ENCODE data around the gene WDR76. TPM values are rescaled to one million over a fixed set of nuclear protein-coding genes. Genes with fewer than 3 reads are reported as not detected.
"Not testable (repeated sequence)": the region's sequence is repeated elsewhere in the genome, so short reads cannot be mapped to it uniquely, and the experiment has no call there.

Gene WDR76
- total RNA-seq, 4 donors from 2014 or later, result 5.1 to 12.0 (median 8.2) TPM

DNA sequence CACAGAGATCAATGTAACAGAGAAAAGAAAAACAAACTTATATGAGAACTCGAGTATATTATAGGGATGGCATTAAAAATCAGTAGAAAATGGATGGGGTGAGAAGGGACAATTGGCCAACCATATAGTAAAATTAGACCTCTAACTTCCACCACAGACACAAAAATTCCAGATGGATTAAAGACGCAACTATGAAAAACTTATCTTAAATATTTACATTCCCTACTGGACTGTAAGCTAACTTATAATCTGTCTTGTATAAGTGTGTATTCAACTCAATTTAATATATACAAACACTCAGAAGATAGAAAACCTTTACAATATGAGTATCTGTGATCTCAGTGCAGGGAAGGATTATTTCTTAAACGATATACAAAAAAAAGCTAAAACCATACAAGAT is 5.3 kb upstream of the WDR76 start:
- H3K4me1 ChIP-seq, result peaks cover 23 to 52% (median 44%) of the 10 kb centered on the region in 4 donors
- H3K27me3 ChIP-seq, result no peaks in the 10 kb centered on the region
- TF ChIP-seq CTCF (IDR thresholded peaks at IDR 0.05) (no peak), POLR2AphosphoS5 (IDR thresholded peaks at IDR 0.05) (no peak), POLR2A (IDR thresholded peaks at IDR 0.05; ENCODE audit: low read depth) (no peak), EP300 (IDR thresholded peaks at IDR 0.05) (no peak)
- intact Hi-C loops (cut with DNase I), result no loop called here
- H3K9me3 ChIP-seq, result no peaks in the 10 kb centered on the region
- WGBS, result 29% methylated on average over 3 of the region's 3 CpGs
- peak overlapping the region in 1 of 4 donors; percentile 3 for H3K4me3 ChIP-seq
- DNase-seq (ENCODE audit: extremely low spot score), result no peak
- H3K36me3 ChIP-seq, result peaks cover 0 to 18% (median 14%) of the 10 kb centered on the region in 4 donors
- H3K27ac ChIP-seq (replicated peaks in 1 of 4), result peak overlapping the region in 1 of 4 donors; percentile 37

GRCh38 chr15:43824302-43825246 is 2.2 kb upstream of the WDR76 start, which contains the start of gene MFAP1:
Gene MFAP1, minus strand, starts transcription at chr15:43824690. Its CDS starts 121 bp downstream, at chr15:43824569.
- peak within 1 kb of the TSS; percentile 65 to 86 (median 77) for H3K4me3 ChIP-seq
- no peaks in the 10 kb centered on the region for H3K36me3 ChIP-seq
- no peaks in the 10 kb centered on the region for H3K9me3 ChIP-seq
- TF ChIP-seq POLR2A (IDR thresholded peaks at IDR 0.05; ENCODE audit: low read depth) (peak; percentile 53), EP300 (IDR thresholded peaks at IDR 0.05) (no peak), POLR2AphosphoS5 (IDR thresholded peaks at IDR 0.05) (peak; percentile 99), CTCF (IDR thresholded peaks at IDR 0.05) (peak in 1 of 3 experiments; percentile 19)
- H3K27me3 ChIP-seq, result no peaks in the 10 kb centered on the region
- DNase-seq (ENCODE audit: extremely low spot score), result peak; percentile 97
- H3K4me1 ChIP-seq, result peaks cover 28 to 71% (median 62%) of the 10 kb centered on the region in 4 donors
- peak within 1 kb of the TSS; percentile 87 to 92 (median 90) for H3K27ac ChIP-seq (replicated peaks in 1 of 4)
- 10% methylated on average over 44 of the region's 46 CpGs for WGBS
- intact Hi-C loops (cut with DNase I), result no loop called here

DNA sequence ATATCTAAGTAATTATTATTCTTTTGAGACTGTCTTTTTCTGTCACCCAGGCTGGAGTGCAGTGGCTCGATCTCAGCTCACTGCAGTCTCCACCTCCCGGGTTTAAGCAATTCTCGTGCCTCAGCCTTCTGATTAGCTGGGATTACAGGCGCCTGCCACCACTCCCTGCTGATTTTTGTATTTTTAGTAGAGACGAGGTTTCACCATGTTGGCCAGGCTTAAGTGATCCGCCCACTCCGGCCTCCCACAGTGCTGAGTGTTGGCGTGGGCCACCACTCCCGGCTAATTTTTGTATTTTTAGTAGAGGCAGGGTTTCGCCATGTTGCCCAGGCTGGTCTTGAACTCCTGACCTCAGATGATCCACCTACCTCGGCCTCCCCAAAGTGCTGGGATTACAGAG is 1.5 kb upstream of the WDR76 start:
- H3K36me3 ChIP-seq; H3K27ac ChIP-seq (replicated peaks in 1 of 4); H3K27me3 ChIP-seq; H3K4me3 ChIP-seq; H3K9me3 ChIP-seq; DNase-seq (ENCODE audit: extremely low spot score); intact Hi-C loops (cut with DNase I): not testable (repeated sequence)
- H3K4me1 ChIP-seq, result peaks cover 28 to 71% (median 60%) of the 10 kb centered on the region in 4 donors
- 91% methylated on average over 11 of the region's 11 CpGs for WGBS

GRCh38 chr15:43826029-43826507 is 734 bp upstream of the WDR76 start:
- no peak for DNase-seq (ENCODE audit: extremely low spot score)
- H3K27ac ChIP-seq (replicated peaks in 1 of 4), result peak overlapping the region; percentile 82 to 84 (median 83)
- H3K36me3 ChIP-seq, result no peaks in the 10 kb centered on the region
- intact Hi-C loops (cut with DNase I), result no loop called here
- peak overlapping the region; percentile 51 to 66 (median 62) for H3K4me3 ChIP-seq
- 95% methylated on average over 11 of the region's 11 CpGs for WGBS
- no peak for TF ChIP-seq POLR2A (IDR thresholded peaks at IDR 0.05; ENCODE audit: low read depth)
- TF ChIP-seq EP300 (IDR thresholded peaks at IDR 0.05), result no peak
- TF ChIP-seq CTCF (IDR thresholded peaks at IDR 0.05), result no peak
- TF ChIP-seq POLR2AphosphoS5 (IDR thresholded peaks at IDR 0.05), result no peak
- H3K9me3 ChIP-seq, result no peaks in the 10 kb centered on the region
- H3K27me3 ChIP-seq, result no peaks in the 10 kb centered on the region
- peaks cover 28 to 63% (median 57%) of the 10 kb centered on the region in 4 donors for H3K4me1 ChIP-seq

- H3K9me3 ChIP-seq, result no peaks in the 10 kb centered on the region
- peak overlapping the region; percentile 82 to 84 (median 83) for H3K27ac ChIP-seq (replicated peaks in 1 of 4)
- DNase-seq (ENCODE audit: extremely low spot score), result no peak
- intact Hi-C loops (cut with DNase I), result no loop called here
- 48% methylated on average over 6 of the region's 6 CpGs for WGBS
- H3K27me3 ChIP-seq, result no peaks in the 10 kb centered on the region
- peaks cover 19 to 42% (median 36%) of the 10 kb centered on the region in 4 donors for H3K4me1 ChIP-seq
- no peak overlapping the region for H3K4me3 ChIP-seq
- TF ChIP-seq POLR2A (IDR thresholded peaks at IDR 0.05; ENCODE audit: low read depth), result no peak
- TF ChIP-seq EP300 (IDR thresholded peaks at IDR 0.05), result no peak
- TF ChIP-seq CTCF (IDR thresholded peaks at IDR 0.05), result no peak
- TF ChIP-seq POLR2AphosphoS5 (IDR thresholded peaks at IDR 0.05), result no peak
- peaks cover 0 to 3% (median 0%) of the 10 kb centered on the region in 4 donors for H3K36me3 ChIP-seq
Measured at GRCh38 chr15:43828061-43828657, 1.4 kb downstream of the WDR76 start.

GRCh38 chr15:43829951-43830540 is 3.2 kb downstream of the WDR76 start:
- H3K9me3 ChIP-seq; H3K27me3 ChIP-seq; H3K4me3 ChIP-seq; H3K27ac ChIP-seq (replicated peaks in 1 of 4); intact Hi-C loops (cut with DNase I); DNase-seq (ENCODE audit: extremely low spot score); H3K36me3 ChIP-seq: not testable (repeated sequence)
- 96% methylated on average over 9 of the region's 9 CpGs for WGBS
- H3K4me1 ChIP-seq, result peaks cover 10 to 31% (median 24%) of the 10 kb centered on the region in 4 donors

Data from esophagus muscularis mucosa (tissue), 4 donors.